Neural cell (in vitro differentiated cells): Measurements from ENCODE around the gene GLT1D1. TPM values are rescaled to one million over a fixed set of nuclear protein-coding genes. Genes with fewer than 3 reads are reported as not detected.
A peak's percentile ranks its signal among the peaks of the same experiment; 100 is the strongest.

ENCODE experiments used
- H2AFZ ChIP-seq: fragments of 200-600, 300-800 bp; sonication (generic), shearing (Covaris generic); 2 replicates; pipeline ENCODE4 v1.6.0; 2014; ENCODE audit warnings: low read depth, mild to moderate bottlenecking, antibody characterized with exemption, low read length, moderate library complexity
- H3F3A ChIP-seq: fragments of 200-600 bp; shearing (Covaris generic); 2 replicates; pipeline ENCODE4 v1.6.1; 2016; ENCODE audit warnings: mild to moderate bottlenecking, moderate library complexity, mixed read lengths, antibody characterized with exemption, low read length; ENCODE audit not compliant: insufficient read depth, poor library complexity, severe bottlenecking
- H3K27ac ChIP-seq: fragments of 200-600, 300-800 bp; sonication (generic), shearing (Covaris generic); 2 replicates; pipeline ENCODE4 v1.5.1; 2014; ENCODE audit warnings: mild to moderate bottlenecking, low read length, moderate library complexity
- H3K27me3 ChIP-seq: fragments of 300-800, 200-600 bp; sonication (generic), shearing (Covaris generic); 2 replicates; pipeline ENCODE4 v1.6.0; 2014; ENCODE audit warnings: mild to moderate bottlenecking, low read depth, low read length, moderate library complexity; ENCODE audit not compliant: insufficient read depth
- H3K36me3 ChIP-seq: fragments of 300-800, 200-600 bp; sonication (generic), shearing (Covaris generic); 2 replicates; pipeline ENCODE4 v1.5.1; 2014; ENCODE audit warnings: mild to moderate bottlenecking, antibody characterized with exemption, low read length, moderate library complexity; ENCODE audit not compliant: insufficient read depth
- H3K4me2 ChIP-seq: fragments of 300-800, 200-600 bp; sonication (generic), shearing (Covaris generic); 2 replicates; pipeline ENCODE4 v1.6.0; 2014; ENCODE audit warnings: mild to moderate bottlenecking, low read length
- H3K4me3 ChIP-seq: fragments of 300-800, 200-600 bp; sonication (generic), shearing (Covaris generic); 2 replicates; pipeline ENCODE4 v1.5.1; 2014; ENCODE audit warnings: mild to moderate bottlenecking, low read length, moderate library complexity
- H3K79me2 ChIP-seq: fragments of 200-600 bp; shearing (Covaris generic); replicated peaks from 2 replicates; pipeline ENCODE4 v1.6.0; 2014; ENCODE audit warnings: mild to moderate bottlenecking, low read length, moderate library complexity; ENCODE audit not compliant: insufficient read depth
- H3K9ac ChIP-seq: fragments of 300-800, 200-600 bp; sonication (generic), shearing (Covaris generic); 2 replicates; pipeline ENCODE4 v1.6.1; 2016; ENCODE audit warnings: mild to moderate bottlenecking, low read length, mixed read lengths
- H3K9me2 ChIP-seq: fragments of 200-600 bp; shearing (Covaris generic); 2 replicates; pipeline ENCODE4 v1.6.1; 2016; ENCODE audit warnings: mild to moderate bottlenecking, low read length, mixed read lengths; ENCODE audit not compliant: insufficient read depth
- H3K9me3 ChIP-seq: fragments of 200-600, 300-800 bp; sonication (generic), shearing (Covaris generic); 2 replicates; pipeline ENCODE4 v1.6.1; 2016; ENCODE audit warnings: mild to moderate bottlenecking, mixed run types, low read length, moderate library complexity, mixed read lengths
- H4K20me1 ChIP-seq: fragments of 200-600 bp; shearing (Covaris generic); 2 replicates; pipeline ENCODE4 v1.6.1; 2016; ENCODE audit warnings: mild to moderate bottlenecking, mixed run types; ENCODE audit not compliant: insufficient read depth
- EP300 ChIP-seq: fragments of 450-650 bp; conservative IDR thresholded peaks from 2 replicates; pipeline ENCODE4 v1.6.1; 2014; ENCODE audit warnings: antibody characterized with exemption, mild to moderate bottlenecking, moderate library complexity; ENCODE audit not compliant: poor library complexity, severe bottlenecking
- EZH2 ChIP-seq: fragments of 200-600, 300-800 bp; shearing (Covaris generic), sonication (generic); IDR thresholded peaks from 2 replicates; pipeline ENCODE4 v1.6.1; 2014; ENCODE audit warnings: antibody characterized with exemption, low read length, borderline replicate concordance, mild to moderate bottlenecking; ENCODE audit not compliant: insufficient read depth, poor library complexity, severe bottlenecking
- MXI1 ChIP-seq: fragments of 450-650 bp; conservative IDR thresholded peaks from 2 replicates; pipeline ENCODE4 v1.6.1; 2014; ENCODE audit warnings: antibody characterized with exemption, mild to moderate bottlenecking; ENCODE audit not compliant: poor library complexity, severe bottlenecking
- POLR2AphosphoS5 ChIP-seq: IDR thresholded peaks from 2 replicates; pipeline ENCODE4 v1.6.1; 2012
- RAD21 ChIP-seq: fragments of 450-650 bp; conservative IDR thresholded peaks from 2 replicates; pipeline ENCODE4 v1.6.1; 2014; ENCODE audit warnings: antibody characterized with exemption, mild to moderate bottlenecking, moderate library complexity
- REST ChIP-seq: IDR thresholded peaks from 2 replicates; pipeline ENCODE4 v1.6.1; 2012; ENCODE audit warnings: borderline replicate concordance
- SMC3 ChIP-seq: fragments of 450-650 bp; conservative IDR thresholded peaks from 2 replicates; pipeline ENCODE4 v1.6.1; 2014; ENCODE audit warnings: antibody characterized with exemption, mild to moderate bottlenecking, moderate library complexity; ENCODE audit not compliant: poor library complexity
- TAF1 ChIP-seq: IDR thresholded peaks from 2 replicates; pipeline ENCODE4 v1.6.1; 2012; ENCODE audit warnings: low read depth
- polyA plus RNA-seq: library from polyadenylated mRNA; depleted of rRNA; stranded (reverse); fragments of >200 nt; gene quantifications from 2 replicates; pipeline ENCODE4 v1.2.3, GENCODE V29; 2014
- TF ChIP-seq, protein P1 (sequence below): fragments of 450-650 bp; IDR thresholded peaks from 2 replicates; pipeline ENCODE4 v1.5.1; 2014; ENCODE audit warnings: antibody characterized with exemption, mild to moderate bottlenecking, moderate library complexity; ENCODE audit not compliant: poor library complexity, severe bottlenecking

GLT1D1 gene
- polyA plus RNA-seq, 1 donor from 2014 or later: 3.9 TPM

GRCh38 chr12:128916425-128916824 is 63.1 kb downstream of the GLT1D1 start:
- Histone ChIP-seq H3K9me3 (no peaks in the 10 kb centered on the region), H3K9me2 (no peaks in the 10 kb centered on the region), H3K79me2 (no peaks in the 10 kb centered on the region), H3K27ac (no peak overlapping the region), H3K4me3 (no peak overlapping the region), H3F3A (no peaks in the 10 kb centered on the region), H3K36me3 (no peaks in the 10 kb centered on the region), H3K9ac (no peak overlapping the region), H2AFZ (no peak overlapping the region), H3K27me3 (no peaks in the 10 kb centered on the region), H4K20me1 (no peaks in the 10 kb centered on the region), H3K4me2 (no peak overlapping the region)
- TF ChIP-seq POLR2AphosphoS5: no peak
- no peak for TF ChIP-seq EZH2
- TF ChIP-seq SMC3: no peak
- TF ChIP-seq REST: no peak
- TF ChIP-seq EP300: no peak

DNA sequence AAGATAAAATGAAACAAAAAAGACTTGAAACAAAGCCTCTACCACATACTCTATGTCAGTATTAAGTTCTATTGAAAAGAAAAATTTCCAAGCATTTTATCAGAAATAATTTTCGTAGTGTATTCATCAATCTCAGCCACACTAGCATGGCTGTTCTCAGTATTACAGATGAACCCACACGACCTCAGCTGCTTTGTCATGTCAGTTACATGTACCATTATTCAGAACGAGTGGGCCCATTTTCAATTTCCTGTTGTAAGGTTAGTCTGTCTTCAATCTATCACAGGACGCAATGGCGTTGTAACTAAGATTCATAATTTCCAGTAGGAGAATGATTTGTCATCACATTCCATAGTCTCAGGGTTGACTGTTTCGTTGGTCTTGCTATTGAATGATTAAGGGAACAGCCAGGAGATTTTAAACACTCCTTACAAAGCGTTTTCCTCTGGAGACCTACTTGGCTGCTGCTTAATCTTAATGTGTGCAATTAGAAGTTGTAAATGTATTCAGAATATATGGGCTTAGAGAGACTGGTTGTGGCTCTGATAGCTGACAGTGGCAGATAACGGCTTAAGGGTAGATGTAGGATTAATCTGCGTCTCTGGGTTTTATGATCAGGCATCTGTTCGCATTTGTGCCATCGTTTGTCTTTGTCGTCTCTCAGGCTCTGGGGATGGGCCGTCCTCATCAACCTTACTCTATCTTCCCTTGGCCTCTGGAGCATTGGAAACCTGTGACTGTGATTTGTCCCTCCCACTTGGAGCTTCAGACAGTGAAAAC is 65.4 kb downstream of the GLT1D1 start:
- H3K4me3 ChIP-seq: no peak overlapping the region
- H3K4me2 ChIP-seq: no peak overlapping the region
- H3F3A ChIP-seq: no peaks in the 10 kb centered on the region
- no peak for TF ChIP-seq TAF1
- no peak for TF ChIP-seq REST
- TF ChIP-seq, protein P1, sequence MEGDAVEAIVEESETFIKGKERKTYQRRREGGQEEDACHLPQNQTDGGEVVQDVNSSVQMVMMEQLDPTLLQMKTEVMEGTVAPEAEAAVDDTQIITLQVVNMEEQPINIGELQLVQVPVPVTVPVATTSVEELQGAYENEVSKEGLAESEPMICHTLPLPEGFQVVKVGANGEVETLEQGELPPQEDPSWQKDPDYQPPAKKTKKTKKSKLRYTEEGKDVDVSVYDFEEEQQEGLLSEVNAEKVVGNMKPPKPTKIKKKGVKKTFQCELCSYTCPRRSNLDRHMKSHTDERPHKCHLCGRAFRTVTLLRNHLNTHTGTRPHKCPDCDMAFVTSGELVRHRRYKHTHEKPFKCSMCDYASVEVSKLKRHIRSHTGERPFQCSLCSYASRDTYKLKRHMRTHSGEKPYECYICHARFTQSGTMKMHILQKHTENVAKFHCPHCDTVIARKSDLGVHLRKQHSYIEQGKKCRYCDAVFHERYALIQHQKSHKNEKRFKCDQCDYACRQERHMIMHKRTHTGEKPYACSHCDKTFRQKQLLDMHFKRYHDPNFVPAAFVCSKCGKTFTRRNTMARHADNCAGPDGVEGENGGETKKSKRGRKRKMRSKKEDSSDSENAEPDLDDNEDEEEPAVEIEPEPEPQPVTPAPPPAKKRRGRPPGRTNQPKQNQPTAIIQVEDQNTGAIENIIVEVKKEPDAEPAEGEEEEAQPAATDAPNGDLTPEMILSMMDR: no peak
- no peak for TF ChIP-seq EP300
- TF ChIP-seq MXI1: no peak
- TF ChIP-seq EZH2: no peak
- no peak for TF ChIP-seq RAD21
- no peak for TF ChIP-seq SMC3
- no peak for TF ChIP-seq POLR2AphosphoS5
- no peaks in the 10 kb centered on the region for H4K20me1 ChIP-seq
- H3K9me2 ChIP-seq: no peaks in the 10 kb centered on the region
- no peaks in the 10 kb centered on the region for H3K27me3 ChIP-seq
- H3K79me2 ChIP-seq: no peaks in the 10 kb centered on the region
- H3K9me3 ChIP-seq: no peaks in the 10 kb centered on the region
- H3K9ac ChIP-seq: peak overlapping the region; percentile 14
- H2AFZ ChIP-seq: no peak overlapping the region
- H3K27ac ChIP-seq: peak overlapping the region; percentile 53
- no peaks in the 10 kb centered on the region for H3K36me3 ChIP-seq
